Chondrocyte (in vitro differentiated cells): ENCODE measurements around the gene CUBN. TPM values are rescaled to one million over a fixed set of nuclear protein-coding genes. Genes with fewer than 3 reads are reported as not detected.

Source experiments
- DNase-seq: peaks from one replicate; pipeline ENCODE4 v3.0.0; 2021; ENCODE audit warnings: mixed read lengths, low spot score
- H3K27ac Mint-ChIP-seq: one replicate; pipeline ENCODE4 v1.8.0; 2021; ENCODE audit warnings: mild to moderate bottlenecking, moderate library complexity, mixed read lengths; ENCODE audit not compliant: unreplicated experiment
- H3K27me3 Mint-ChIP-seq: 2 replicates; pipeline ENCODE4 v1.8.0; 2021; ENCODE audit warnings: low read depth, mixed read lengths
- H3K36me3 Mint-ChIP-seq: 2 replicates; pipeline ENCODE4 v1.8.0; 2021; ENCODE audit warnings: low read depth, mixed read lengths
- H3K4me1 Mint-ChIP-seq: 2 replicates; pipeline ENCODE4 v1.8.0; 2021; ENCODE audit warnings: low read depth, mild to moderate bottlenecking, mixed read lengths
- H3K4me3 Mint-ChIP-seq: one replicate; pipeline ENCODE4 v1.8.0; 2021; ENCODE audit warnings: mild to moderate bottlenecking, moderate library complexity, mixed read lengths; ENCODE audit not compliant: unreplicated experiment
- H3K9me3 Mint-ChIP-seq: 2 replicates; pipeline ENCODE4 v1.8.0; 2021; ENCODE audit warnings: low read depth, mixed read lengths
- total RNA-seq: library from RNA; stranded (reverse); gene quantifications from 3 replicates; pipeline ENCODE4 v1.2.1, GENCODE V29; 2021
- TF ChIP-seq, protein P1 (sequence below): fragments of 200-600 bp; sonication (generic); IDR thresholded peaks from 2 replicates; pipeline ENCODE4 v1.5.0; 2021; ENCODE audit warnings: antibody characterized with exemption, mild to moderate bottlenecking, moderate library complexity

CUBN gene
- total RNA-seq, 1 donor from 2014 or later: 1.0 TPM

DNA sequence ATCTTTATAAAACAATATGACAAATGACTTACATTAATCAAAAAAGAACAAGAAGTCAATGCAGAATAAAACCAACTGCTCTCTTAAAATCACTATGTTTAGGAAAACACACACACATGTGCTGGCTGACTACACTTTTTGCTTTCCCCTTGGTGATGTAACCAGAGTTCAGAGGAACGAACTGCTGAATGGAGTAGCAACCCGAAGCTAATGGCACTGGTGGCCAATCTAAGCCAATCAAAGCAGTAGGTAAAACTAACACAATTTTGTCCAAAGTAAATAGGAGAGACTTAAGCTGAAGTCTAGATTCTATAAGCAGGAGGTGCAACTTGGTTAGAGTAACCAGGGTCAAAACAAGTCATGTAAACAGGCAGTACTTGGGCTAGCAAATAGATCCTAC, 33.2 kb upstream of the CUBN start:
- H3K9me3 Mint-ChIP-seq: peaks cover 4% of the 10 kb centered on the region
- TF ChIP-seq, protein P1, sequence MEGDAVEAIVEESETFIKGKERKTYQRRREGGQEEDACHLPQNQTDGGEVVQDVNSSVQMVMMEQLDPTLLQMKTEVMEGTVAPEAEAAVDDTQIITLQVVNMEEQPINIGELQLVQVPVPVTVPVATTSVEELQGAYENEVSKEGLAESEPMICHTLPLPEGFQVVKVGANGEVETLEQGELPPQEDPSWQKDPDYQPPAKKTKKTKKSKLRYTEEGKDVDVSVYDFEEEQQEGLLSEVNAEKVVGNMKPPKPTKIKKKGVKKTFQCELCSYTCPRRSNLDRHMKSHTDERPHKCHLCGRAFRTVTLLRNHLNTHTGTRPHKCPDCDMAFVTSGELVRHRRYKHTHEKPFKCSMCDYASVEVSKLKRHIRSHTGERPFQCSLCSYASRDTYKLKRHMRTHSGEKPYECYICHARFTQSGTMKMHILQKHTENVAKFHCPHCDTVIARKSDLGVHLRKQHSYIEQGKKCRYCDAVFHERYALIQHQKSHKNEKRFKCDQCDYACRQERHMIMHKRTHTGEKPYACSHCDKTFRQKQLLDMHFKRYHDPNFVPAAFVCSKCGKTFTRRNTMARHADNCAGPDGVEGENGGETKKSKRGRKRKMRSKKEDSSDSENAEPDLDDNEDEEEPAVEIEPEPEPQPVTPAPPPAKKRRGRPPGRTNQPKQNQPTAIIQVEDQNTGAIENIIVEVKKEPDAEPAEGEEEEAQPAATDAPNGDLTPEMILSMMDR: no peak
- H3K4me1 Mint-ChIP-seq: peaks cover 6% of the 10 kb centered on the region
- H3K27ac Mint-ChIP-seq: no peak overlapping the region
- H3K27me3 Mint-ChIP-seq: no peaks in the 10 kb centered on the region
- no peak overlapping the region for H3K4me3 Mint-ChIP-seq
- H3K36me3 Mint-ChIP-seq: peaks cover 5% of the 10 kb centered on the region
- DNase-seq: no peak

DNA sequence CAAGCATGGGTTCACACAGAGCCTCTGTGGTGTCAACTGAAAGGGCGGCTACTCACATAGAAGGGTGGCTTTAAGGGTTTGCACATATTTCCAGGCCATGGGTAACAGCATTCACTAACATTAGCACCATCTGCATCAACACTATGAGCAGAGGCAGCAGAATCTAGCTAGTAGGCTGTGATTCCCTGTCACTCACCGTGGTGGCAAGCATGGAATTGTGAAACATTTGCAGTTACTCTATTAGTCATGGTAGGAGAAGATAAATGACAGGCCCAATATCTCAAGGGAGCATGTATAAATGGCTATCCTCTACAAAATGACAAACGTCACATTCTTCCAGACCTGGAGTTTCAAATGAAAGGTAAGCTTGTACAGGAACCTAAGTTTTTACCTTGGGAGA, 32.2 kb upstream of the CUBN start:
- H3K27me3 Mint-ChIP-seq: no peaks in the 10 kb centered on the region
- TF ChIP-seq, protein P1: no peak
- H3K9me3 Mint-ChIP-seq: peaks cover 4% of the 10 kb centered on the region
- no peak overlapping the region for H3K4me3 Mint-ChIP-seq
- H3K36me3 Mint-ChIP-seq: peaks cover 5% of the 10 kb centered on the region
- DNase-seq: no peak
- no peak overlapping the region for H3K27ac Mint-ChIP-seq
- peaks cover 10% of the 10 kb centered on the region for H3K4me1 Mint-ChIP-seq

DNA sequence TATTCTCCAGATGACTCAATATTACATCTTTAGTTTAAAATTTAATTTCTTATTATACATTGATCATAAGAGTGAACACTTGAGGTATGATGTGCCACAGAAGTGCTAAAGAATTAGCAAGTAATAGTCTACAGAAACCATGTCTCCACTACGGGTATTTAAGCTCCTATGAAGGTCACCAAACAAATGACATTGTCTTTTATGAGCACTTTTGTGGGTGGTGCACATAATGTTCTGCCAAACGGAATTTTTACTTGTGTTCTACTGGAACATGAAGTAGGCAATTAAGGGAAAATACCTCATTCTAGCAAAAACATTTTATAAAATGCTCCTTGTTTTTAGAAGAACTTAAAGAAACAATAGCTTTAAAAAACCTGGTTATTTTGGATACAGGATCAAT, 27.4 kb upstream of the CUBN start:
- TF ChIP-seq, protein P1: no peak
- H3K27me3 Mint-ChIP-seq: no peaks in the 10 kb centered on the region
- H3K27ac Mint-ChIP-seq: no peak overlapping the region
- no peaks in the 10 kb centered on the region for H3K9me3 Mint-ChIP-seq
- peaks cover 35% of the 10 kb centered on the region for H3K4me1 Mint-ChIP-seq
- no peak overlapping the region for H3K4me3 Mint-ChIP-seq
- no peak for DNase-seq
- H3K36me3 Mint-ChIP-seq: peaks cover 1% of the 10 kb centered on the region

DNA sequence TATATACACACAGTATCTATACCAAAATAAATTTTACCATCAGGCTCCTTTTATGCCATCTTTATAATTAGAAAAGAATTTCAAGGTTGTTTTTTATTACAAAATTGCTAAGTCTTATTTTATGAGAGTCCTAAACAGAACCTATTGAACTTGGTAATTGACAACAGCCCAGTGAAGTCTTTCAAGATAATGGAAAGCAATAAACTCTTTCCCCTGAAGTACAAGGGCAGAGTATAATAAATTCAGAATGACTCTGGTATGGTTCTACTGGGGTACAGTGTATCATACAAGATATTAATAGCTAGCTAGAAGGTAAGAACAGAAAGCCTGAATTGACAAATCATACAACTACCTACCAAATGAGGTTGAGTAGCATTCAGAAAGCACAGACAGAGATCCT, 26.2 kb upstream of the CUBN start:
- H3K4me3 Mint-ChIP-seq: no peak overlapping the region
- H3K4me1 Mint-ChIP-seq: peaks cover 40% of the 10 kb centered on the region
- no peak overlapping the region for H3K27ac Mint-ChIP-seq
- no peaks in the 10 kb centered on the region for H3K27me3 Mint-ChIP-seq
- H3K9me3 Mint-ChIP-seq: no peaks in the 10 kb centered on the region
- H3K36me3 Mint-ChIP-seq: peaks cover 1% of the 10 kb centered on the region
- TF ChIP-seq, protein P1: no peak
- DNase-seq: no peak

DNA sequence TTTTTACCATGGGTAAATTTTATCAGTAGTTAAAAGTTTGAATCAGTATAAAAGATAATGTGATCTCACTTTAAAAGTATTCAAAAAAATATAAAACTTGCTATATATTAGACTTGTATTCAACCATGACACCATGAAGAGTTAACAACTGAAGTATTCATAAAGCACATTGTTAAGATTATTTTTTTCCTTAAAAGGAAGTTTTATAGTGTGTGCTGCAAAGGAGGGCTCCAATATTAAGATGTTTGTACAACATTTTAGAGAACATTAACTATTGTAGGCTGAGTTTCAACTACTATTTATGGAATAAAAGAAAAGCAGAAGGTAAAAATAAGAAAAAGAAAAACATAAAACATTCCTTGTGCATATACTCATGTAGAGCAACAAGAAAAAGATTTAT, 24.5 kb upstream of the CUBN start:
- DNase-seq: no peak
- H3K36me3 Mint-ChIP-seq: peaks cover 4% of the 10 kb centered on the region
- no peak overlapping the region for H3K27ac Mint-ChIP-seq
- no peak overlapping the region for H3K4me3 Mint-ChIP-seq
- TF ChIP-seq, protein P1: no peak
- H3K9me3 Mint-ChIP-seq: no peaks in the 10 kb centered on the region
- peaks cover 40% of the 10 kb centered on the region for H3K4me1 Mint-ChIP-seq
- H3K27me3 Mint-ChIP-seq: no peaks in the 10 kb centered on the region
